HG02763 (cell line): Measurements from ENCODE around the gene METTL26.

Experiments
- ATAC-seq: cut with Tn5 transposase; IDR thresholded peaks from one replicate; pipeline ENCODE4 v1.9.1; 2021; ENCODE audit warnings: mild to moderate bottlenecking, moderate library complexity; ENCODE audit not compliant: unreplicated experiment

The METTL26 gene

GRCh38 chr16:627454-628239, 8.5 kb downstream of the METTL26 start:
- ATAC-seq = no peak

GRCh38 chr16:626787-627453, 9.2 kb downstream of the METTL26 start:
- no peak for ATAC-seq

- no peak for ATAC-seq
These were observed 9.9 kb downstream of the METTL26 start for GRCh38 chr16:625977-626765.

GRCh38 chr16:625117-625976, 10.8 kb downstream of the METTL26 start:
- ATAC-seq = no peak

- ATAC-seq = no peak
These were observed 11.5 kb downstream of the METTL26 start for GRCh38 chr16:624526-625070.

- ATAC-seq = no peak
These were observed 13.2 kb downstream of the METTL26 start for GRCh38 chr16:622920-623280.

GRCh38 chr16:621526-622105, 14.5 kb downstream of the METTL26 start:
- ATAC-seq = no peak

GRCh38 chr16:620700-621525, 15.2 kb downstream of the METTL26 start:
- no peak for ATAC-seq

- ATAC-seq = no peak
These were observed 16.5 kb downstream of the METTL26 start for GRCh38 chr16:619476-620100.

- no peak for ATAC-seq
These were observed 18.2 kb downstream of the METTL26 start for GRCh38 chr16:617855-618254.

- ATAC-seq = no peak
These were observed 19.1 kb downstream of the METTL26 start for GRCh38 chr16:616733-617586.

GRCh38 chr16:615122-615521, 21.0 kb downstream of the METTL26 start:
- ATAC-seq = no peak

- ATAC-seq = no peak
These were observed 25.4 kb downstream of the METTL26 start for GRCh38 chr16:610513-611381.

- ATAC-seq = no peak
These were observed 26.1 kb downstream of the METTL26 start for GRCh38 chr16:609984-610383.

GRCh38 chr16:609316-609715, 26.8 kb downstream of the METTL26 start:
- no peak for ATAC-seq

GRCh38 chr16:608019-608418, 28.1 kb downstream of the METTL26 start:
- no peak for ATAC-seq
